Left renal pelvis (tissue), 4 donors: ENCODE measurements around the gene TMEM9B. TPM values are rescaled to one million over a fixed set of nuclear protein-coding genes. Genes with fewer than 3 reads are reported as not detected.
"Not testable (repeated sequence)": the region's sequence is repeated elsewhere in the genome, so short reads cannot be mapped to it uniquely, and the experiment has no call there.

Experiments
- DNase-seq, 4 donors: peaks; one replicate each; pipeline ENCODE4 v3.0.0-alpha.2; 2013; ENCODE audit warnings: low read depth in 4 of 4, low spot score in 3 of 4
- polyA plus RNA-seq, 4 donors: library from polyadenylated mRNA; unstranded; fragments of 120-200 nt; gene quantifications; one replicate each; pipeline ENCODE4 v1.2.1, GENCODE V29; 2013; ENCODE audit not compliant: insufficient read length in 4 of 4

Gene TMEM9B
- polyA plus RNA-seq, 4 donors: 48.0 to 82.6 (median 62.2) TPM

GRCh38 chr11:8979365-8979764 is 15.1 kb upstream of the TMEM9B start:
- not testable (repeated sequence) for DNase-seq

DNA sequence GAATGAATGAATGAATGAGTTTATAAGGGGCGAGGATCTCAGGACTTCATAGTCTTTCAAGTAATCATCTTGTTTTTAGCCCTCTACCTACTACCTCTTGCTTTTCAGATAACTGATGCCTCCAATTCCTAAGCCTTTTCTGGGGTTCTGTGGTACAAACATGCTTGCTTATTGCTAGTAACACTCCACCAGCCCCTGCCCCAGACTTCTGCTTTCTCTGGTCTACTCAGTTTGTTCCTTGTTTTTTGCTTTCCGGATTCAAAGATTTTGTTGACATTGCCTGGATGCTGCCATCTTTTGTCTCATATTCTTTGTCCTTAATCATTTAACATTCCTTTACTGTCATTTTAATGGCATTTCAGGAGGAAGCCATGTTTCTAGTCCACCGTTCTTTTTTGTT is 8.9 kb upstream of the TMEM9B start:
- DNase-seq: no peak

DNA sequence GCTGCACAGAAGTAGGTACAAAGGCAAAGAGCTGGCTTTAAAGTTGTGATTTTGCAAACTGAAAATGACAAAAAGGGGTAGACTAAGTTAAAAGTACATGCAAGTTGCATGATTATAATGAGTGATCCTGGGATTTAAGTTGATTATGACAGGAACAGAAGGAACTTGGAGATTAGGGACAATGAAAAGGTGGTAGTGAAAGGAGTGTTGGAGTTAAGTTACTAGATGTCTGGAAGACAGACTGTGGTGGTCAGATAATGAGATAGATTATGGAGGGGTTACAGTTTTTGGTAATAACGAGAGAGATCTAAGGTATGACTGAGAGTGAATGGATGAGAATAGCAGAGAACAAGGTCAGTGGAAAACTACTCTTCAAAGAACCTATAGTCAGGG is 7.7 kb upstream of the TMEM9B start:
- no peak for DNase-seq

GRCh38 chr11:8971196-8971923 is 7.1 kb upstream of the TMEM9B start:
- no peak for DNase-seq

DNA sequence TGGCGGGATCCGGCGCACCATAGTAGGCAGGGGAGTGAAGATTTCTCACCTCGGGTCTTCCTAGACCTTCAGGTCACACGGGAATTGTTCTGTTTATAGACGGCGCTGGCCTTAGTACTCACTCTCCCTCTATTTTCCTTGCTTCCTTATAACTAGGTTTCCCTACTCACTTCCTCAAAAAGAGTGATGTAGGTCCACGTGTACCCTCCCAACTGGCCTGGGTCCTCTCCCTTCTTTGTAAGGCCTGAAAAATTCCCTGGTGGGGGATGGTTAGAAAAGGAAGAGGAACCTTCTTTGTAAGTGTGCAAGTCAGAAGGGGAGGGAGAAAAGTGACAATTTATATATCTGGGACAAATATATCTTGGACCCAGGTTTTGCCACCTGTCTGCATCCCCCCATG is 2.9 kb upstream of the TMEM9B start:
- DNase-seq: no peak

DNA sequence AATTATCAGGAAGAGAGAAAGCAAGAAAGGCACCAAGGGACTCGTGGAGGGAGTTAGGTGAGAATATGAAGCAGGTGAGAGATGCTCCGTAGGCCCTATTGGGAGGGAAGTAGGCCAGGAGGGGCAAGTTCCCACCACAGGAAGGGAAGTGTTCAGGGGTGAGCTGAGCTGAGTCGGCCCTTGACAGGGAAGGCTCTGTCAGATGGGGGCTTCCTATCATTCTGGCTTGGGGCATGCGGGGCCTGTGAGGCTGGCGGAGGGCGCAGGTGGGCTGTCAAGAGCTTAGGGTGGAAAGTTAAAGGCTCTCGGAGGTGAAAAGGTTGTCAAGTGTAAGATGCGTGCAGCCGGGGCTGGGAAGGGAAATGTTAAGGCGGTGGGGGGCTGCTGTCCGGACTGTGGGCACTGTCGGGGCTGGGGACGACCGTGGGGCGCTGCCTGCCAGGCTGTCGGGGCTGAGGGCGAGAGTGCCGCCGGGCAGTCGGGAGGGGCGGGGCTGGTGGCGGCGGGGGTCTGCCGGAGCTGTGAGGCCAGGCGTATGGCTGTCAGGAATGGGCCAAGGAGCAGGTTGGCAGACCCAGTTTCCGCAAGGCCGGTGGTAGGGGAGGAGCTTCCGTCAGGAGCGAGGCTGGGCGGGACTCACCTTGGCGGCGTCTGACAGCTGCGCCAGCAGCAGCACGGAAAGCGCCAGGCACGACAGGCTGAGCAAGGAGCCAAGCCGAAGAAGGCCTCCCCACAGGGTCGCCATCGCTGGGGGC is 496 bp downstream of the TMEM9B start:
- peak in 1 of 4 donors; percentile 54 for DNase-seq

GRCh38 chr11:8962841-8963240 is 1.4 kb downstream of the TMEM9B start:
- DNase-seq: no peak

- no peak for DNase-seq
Observed at GRCh38 chr11:8961401-8961800, 2.8 kb downstream of the TMEM9B start.

DNA sequence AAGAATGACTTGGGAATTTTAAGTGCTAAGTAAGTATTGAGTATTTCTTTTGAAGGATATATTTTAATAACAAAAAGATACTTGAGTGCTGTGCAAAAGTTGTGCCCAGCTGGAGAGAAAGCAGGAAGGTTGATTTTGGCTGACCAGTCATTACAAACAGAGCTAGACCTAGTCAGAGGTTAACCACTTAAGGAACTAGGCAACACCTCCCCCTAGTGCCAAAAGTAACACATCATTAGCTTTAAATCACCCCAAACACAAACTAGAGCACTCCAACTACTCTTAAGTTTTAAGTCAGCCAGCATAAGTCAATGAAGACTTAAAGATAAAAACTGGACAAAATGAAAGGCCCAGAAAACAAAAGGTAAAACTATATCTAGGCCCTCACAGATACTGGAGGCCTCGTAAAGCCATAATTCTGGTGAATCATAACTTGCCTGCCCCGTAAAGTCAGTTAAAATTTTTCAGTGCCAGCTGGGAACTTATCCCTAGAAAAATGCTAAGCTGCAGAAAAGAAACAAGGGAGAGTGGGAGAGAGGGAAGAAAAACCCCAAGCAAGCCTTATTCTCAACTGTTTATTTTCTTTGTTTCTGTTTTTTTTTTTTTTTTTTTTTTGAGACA is 4.6 kb downstream of the TMEM9B start:
- peak in 3 of 4 donors; percentile 52 to 60 (median 55) for DNase-seq

DNA sequence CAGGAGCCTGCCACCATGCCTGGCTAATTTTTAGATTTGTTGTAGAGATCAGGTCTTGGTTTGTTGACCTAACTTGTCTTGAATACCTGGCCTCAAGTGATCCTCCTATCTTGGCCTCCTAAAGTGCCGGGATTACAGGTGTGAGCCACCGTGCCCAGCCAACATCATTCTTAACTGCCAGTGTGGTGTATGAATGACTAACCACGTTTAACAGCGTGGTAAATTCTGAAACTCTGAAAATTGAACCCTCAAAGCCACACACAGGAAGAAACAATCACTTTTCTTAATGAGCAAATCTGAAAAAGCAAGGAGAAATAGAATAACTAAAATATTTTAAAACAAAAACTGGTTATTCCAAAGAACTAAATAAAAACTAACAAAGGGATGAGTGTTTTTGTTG is 7.4 kb downstream of the TMEM9B start:
- DNase-seq: no peak

DNA sequence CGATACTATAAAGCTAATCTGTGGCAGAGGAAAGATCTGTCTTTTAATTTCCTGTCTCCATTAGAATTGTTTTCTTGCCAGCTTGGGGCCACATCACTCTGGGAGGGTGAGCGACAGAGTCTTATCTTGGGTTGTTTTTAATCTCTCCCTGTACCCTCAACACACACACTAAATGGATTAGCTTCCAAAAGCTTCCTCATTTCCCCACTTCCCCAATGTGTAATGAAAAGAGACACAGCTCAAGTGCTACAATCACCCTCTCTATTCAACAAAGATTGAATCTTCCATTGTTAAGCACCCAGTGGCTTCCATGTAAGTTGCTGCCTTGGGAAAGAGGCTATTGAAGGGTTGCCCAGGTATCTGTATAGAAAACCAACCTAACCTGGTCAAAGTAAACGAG is 15.4 kb downstream of the TMEM9B start:
- DNase-seq: no peak

- no peak for DNase-seq
Observed at GRCh38 chr11:8947230-8947943, 16.9 kb downstream of the TMEM9B start.

DNA sequence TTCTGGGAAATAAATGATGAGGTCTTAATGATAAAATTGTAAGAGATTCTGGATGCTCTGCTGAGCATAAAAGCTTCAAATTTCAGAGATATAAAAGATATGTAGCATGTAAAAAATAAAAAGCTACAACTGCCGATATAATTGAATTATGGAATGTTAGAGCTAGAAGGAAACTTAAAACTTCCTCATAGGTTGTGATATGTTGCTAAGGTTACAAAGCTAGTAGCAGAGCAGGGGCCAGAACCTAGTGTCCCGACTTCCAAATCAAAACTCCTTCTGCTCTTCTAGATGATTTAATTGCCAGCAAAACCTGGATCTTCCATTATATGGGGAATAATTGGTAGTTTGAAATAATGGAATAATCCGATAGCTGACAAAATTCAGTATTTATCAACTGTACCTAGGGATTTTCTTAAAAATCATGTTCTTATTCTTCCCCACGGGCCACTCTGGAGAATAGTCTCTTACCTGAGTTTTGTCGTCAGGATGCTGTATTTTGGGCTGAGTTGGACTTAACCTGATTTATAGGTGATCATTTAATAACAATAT is 21.6 kb downstream of the TMEM9B start, which contains the start of gene ASCL3:
Gene ASCL3 (minus strand): TSS at position 499 of the 549 bp plus-strand sequence. CDS start 4,855 bp downstream, outside the sequence.
- no peak for DNase-seq

- DNase-seq: no peak
Observed at GRCh38 chr11:8941341-8942103, 22.7 kb downstream of the TMEM9B start.

GRCh38 chr11:8937659-8938058 is 26.6 kb downstream of the TMEM9B start:
- no peak for DNase-seq

- DNase-seq: no peak
Observed at GRCh38 chr11:8937159-8937558, 27.1 kb downstream of the TMEM9B start.

DNA sequence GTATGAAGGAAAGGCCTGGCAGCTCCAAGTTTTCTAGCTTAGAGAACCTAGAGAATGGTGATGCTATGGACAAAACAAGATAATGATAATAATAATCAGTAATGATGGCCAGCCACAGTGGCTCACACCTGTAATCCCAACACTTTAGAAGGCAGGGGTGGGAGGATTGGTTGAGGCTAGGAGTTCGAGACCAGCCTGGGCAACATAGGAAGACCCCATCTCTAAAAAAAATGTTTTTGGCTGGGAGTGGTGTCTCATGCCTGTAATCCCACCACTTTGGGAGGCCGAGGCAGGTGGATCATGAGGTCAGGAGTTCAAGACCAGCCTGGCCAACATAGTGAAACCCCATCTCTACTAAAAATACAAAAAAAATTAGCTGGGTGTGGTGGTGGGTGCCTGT is 28.5 kb downstream of the TMEM9B start:
- DNase-seq: not testable (repeated sequence)

GRCh38 chr11:8934742-8935488 is 29.3 kb downstream of the TMEM9B start:
- no peak for DNase-seq

GRCh38 chr11:8933931-8934330 is 30.3 kb downstream of the TMEM9B start:
- DNase-seq: no peak
